ENCODE results near the gene PLP1. TPM values are rescaled to one million over a fixed set of nuclear protein-coding genes. Genes with fewer than 3 reads are reported as not detected.

PLP1 gene
- polyA plus RNA-seq, 2 of the 4 experiments (the other 2 are of a cell fraction) = not detected

DNA sequence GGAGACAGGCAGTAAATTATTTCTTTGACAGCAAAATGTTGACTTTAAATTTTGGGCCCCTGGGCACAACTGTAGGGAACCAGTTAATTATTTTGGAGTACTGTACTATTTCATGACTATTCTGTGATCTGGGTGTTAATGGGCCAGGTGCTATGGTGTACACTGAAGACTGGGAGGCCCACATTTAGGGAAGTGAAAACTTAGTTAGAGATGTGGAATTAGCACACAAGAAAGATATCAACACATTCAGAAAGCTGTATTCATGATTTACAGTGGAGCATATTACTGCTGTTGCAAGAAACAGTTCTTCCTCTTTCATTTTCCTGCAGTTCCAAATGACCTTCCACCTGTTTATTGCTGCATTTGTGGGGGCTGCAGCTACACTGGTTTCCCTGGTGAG, 12.4 kb downstream of the PLP1 start:
- DNase-seq (ENCODE audit: low read depth in 1 of 2, low spot score in 1 of 2) (no peak), FAIRE-seq (no peak), ATAC-seq (no peak)
- Histone ChIP-seq H3K4me1 (no peaks in the 10 kb centered on the region), H3K27ac (no peak overlapping the region), H3K4me2 (no peak overlapping the region), H3K4me3 (no peak overlapping the region), H3K9me3 (no peaks in the 10 kb centered on the region)
- ChIA-PET CTCF (no interaction called here), POLR2A (no interaction called here)
- TF ChIP-seq CBX2 (IDR thresholded peaks at IDR 0.05; ENCODE audit: borderline replicate concordance, low read depth) (no peak), RARB (CRISPR knock-in tag; IDR thresholded peaks at IDR 0.05) (no peak), EHMT2 (IDR thresholded peaks at IDR 0.05; ENCODE audit: low read depth) (no peak), RCOR1 (IDR thresholded peaks at IDR 0.05; ENCODE audit: low read depth, low read length) (no peak), KDM1A (IDR thresholded peaks at IDR 0.05; ENCODE audit: low read depth) (no peak), CHD4 (IDR thresholded peaks at IDR 0.05; ENCODE audit: borderline replicate concordance) (no peak), RAD21 (conservative IDR thresholded peaks at IDR 0.05 in 1 of 2, IDR thresholded peaks at IDR 0.05 in 1 of 2) (no peak), ZNF302 (CRISPR knock-in tag; IDR thresholded peaks at IDR 0.05) (no peak), NFE2L2 (conservative IDR thresholded peaks at IDR 0.05; ENCODE audit: low read length) (no peak), HOXB5 (CRISPR knock-in tag; IDR thresholded peaks at IDR 0.05) (no peak), JUN (IDR thresholded peaks at IDR 0.05) (no peak), GATA3 (IDR thresholded peaks at IDR 0.05; ENCODE audit: borderline replicate concordance) (no peak), ATOH8 (CRISPR knock-in tag; IDR thresholded peaks at IDR 0.05; ENCODE audit: low read depth) (no peak)
- TF ChIP-seq, protein P1, sequence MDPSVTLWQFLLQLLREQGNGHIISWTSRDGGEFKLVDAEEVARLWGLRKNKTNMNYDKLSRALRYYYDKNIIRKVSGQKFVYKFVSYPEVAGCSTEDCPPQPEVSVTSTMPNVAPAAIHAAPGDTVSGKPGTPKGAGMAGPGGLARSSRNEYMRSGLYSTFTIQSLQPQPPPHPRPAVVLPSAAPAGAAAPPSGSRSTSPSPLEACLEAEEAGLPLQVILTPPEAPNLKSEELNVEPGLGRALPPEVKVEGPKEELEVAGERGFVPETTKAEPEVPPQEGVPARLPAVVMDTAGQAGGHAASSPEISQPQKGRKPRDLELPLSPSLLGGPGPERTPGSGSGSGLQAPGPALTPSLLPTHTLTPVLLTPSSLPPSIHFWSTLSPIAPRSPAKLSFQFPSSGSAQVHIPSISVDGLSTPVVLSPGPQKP (IDR thresholded peaks at IDR 0.05; ENCODE audit: low read depth, low read length) = no peak

DNA sequence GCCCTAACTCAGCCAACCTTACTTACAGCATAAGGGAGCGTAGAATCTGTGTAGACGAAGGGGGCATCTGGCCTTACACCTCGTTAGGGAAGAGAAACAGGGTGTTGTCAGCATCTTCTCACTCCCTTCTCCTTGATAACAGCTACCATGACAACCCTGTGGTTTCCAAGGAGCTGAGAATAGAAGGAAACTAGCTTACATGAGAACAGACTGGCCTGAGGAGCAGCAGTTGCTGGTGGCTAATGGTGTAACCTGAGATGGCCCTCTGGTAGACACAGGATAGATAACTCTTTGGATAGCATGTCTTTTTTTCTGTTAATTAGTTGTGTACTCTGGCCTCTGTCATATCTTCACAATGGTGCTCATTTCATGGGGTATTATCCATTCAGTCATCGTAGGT, 14.6 kb downstream of the PLP1 start:
- TF ChIP-seq SMC3 (IDR thresholded peaks at IDR 0.05) (no peak), CHD2 (IDR thresholded peaks at IDR 0.05; ENCODE audit: low read length, partially characterized antibody) (no peak), E2F6 (IDR thresholded peaks at IDR 0.05; ENCODE audit: borderline replicate concordance, low read depth) (no peak), HDAC2 (IDR thresholded peaks at IDR 0.05) (no peak), BCL3 (IDR thresholded peaks at IDR 0.05) (no peak), ZSCAN20 (CRISPR knock-in tag; IDR thresholded peaks at IDR 0.05) (no peak)
- TF ChIP-seq, protein P2, sequence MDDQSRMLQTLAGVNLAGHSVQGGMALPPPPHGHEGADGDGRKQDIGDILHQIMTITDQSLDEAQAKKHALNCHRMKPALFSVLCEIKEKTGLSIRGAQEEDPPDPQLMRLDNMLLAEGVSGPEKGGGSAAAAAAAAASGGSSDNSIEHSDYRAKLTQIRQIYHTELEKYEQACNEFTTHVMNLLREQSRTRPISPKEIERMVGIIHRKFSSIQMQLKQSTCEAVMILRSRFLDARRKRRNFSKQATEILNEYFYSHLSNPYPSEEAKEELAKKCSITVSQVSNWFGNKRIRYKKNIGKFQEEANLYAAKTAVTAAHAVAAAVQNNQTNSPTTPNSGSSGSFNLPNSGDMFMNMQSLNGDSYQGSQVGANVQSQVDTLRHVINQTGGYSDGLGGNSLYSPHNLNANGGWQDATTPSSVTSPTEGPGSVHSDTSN (IDR thresholded peaks at IDR 0.05) = no peak
- no peaks in the 10 kb centered on the region for H3K9me3 ChIP-seq
- ChIA-PET CTCF (interaction anchor here (1.0 kb wide), 1 partner anchor 93 kb away, joined by 3 read pairs; no protein-coding TSS in a partner anchor), POLR2A (no interaction called here)
- H3K4me1 ChIP-seq = no peaks in the 10 kb centered on the region
- FAIRE-seq (no peak), ATAC-seq (no peak), DNase-seq (ENCODE audit: low read depth in 1 of 2, low spot score in 1 of 2) (no peak)
- no peak overlapping the region for H3K4me3 ChIP-seq
- no peak overlapping the region for H3K4me2 ChIP-seq
- WGBS (ENCODE audit: missing lambda C conversion rate) = 9% methylated on average over 4 of the region's 4 CpGs
- no peak overlapping the region for H3K27ac ChIP-seq

All from A549 (cell line).